CD4-positive, CD25-positive, alpha-beta regulatory T cell (primary cell): ENCODE measurements around the gene WNT7B. TPM values are rescaled to one million over a fixed set of nuclear protein-coding genes. Genes with fewer than 3 reads are reported as not detected.

Experiments used
- ATAC-seq, 2 donors: fragments of 150-1000 bp; cut with Tn5 transposase; one replicate each; pipeline ENCODE4 v1.10.0; 2021; ENCODE audit warnings: low read depth in 2 of 2, moderate number of reproducible peaks in 2 of 2, moderate library complexity in 1 of 2
- DNase-seq, 3 donors: peaks; one replicate each; pipeline versions ENCODE4 v3.0.0 to v3.0.0-alpha.2; 2012 to 2022; ENCODE audit warnings: mixed read lengths in 1 of 3
- H3K27ac ChIP-seq: one replicate; pipeline ENCODE4 v1.7.0; 2013; ENCODE audit warnings: mild to moderate bottlenecking, low read length; ENCODE audit not compliant: insufficient read depth, poor library complexity, severe bottlenecking
- H3K27me3 ChIP-seq: one replicate; pipeline ENCODE4 v1.7.0; 2013; ENCODE audit warnings: low read length; ENCODE audit not compliant: control insufficient read depth, insufficient read depth
- H3K36me3 ChIP-seq: one replicate; pipeline ENCODE4 v1.7.0; 2013; ENCODE audit warnings: mild to moderate bottlenecking, low read length, moderate library complexity; ENCODE audit not compliant: control insufficient read depth, insufficient read depth
- H3K4me1 ChIP-seq: 2 replicates; pipeline ENCODE4 v1.7.0; 2013; ENCODE audit warnings: mild to moderate bottlenecking, low read length; ENCODE audit not compliant: insufficient read depth, control insufficient read depth, poor library complexity, severe bottlenecking
- H3K4me3 ChIP-seq: one replicate; pipeline ENCODE4 v1.7.0; 2013; ENCODE audit warnings: low read depth, mild to moderate bottlenecking, low read length, moderate library complexity
- H3K9me3 ChIP-seq, 2 experiments: 1 replicate in 1 of 2; 2 replicates in 1 of 2; pipeline ENCODE4 v1.7.0; 2013; ENCODE audit warnings: low read length in 2 of 2, mild to moderate bottlenecking in 1 of 2, moderate library complexity in 1 of 2; ENCODE audit not compliant: control insufficient read depth in 2 of 2
- H3K27ac Mint-ChIP-seq, 3 donors: one replicate each; pipeline ENCODE4 v1.8.0; 2020 to 2022; ENCODE audit warnings: mild to moderate bottlenecking in 3 of 3, mixed read lengths in 3 of 3, moderate library complexity in 2 of 3
- H3K27me3 Mint-ChIP-seq: one replicate; pipeline ENCODE4 v1.8.0; 2022; ENCODE audit warnings: mild to moderate bottlenecking, mixed read lengths
- H3K36me3 Mint-ChIP-seq: one replicate; pipeline ENCODE4 v1.8.0; 2020; ENCODE audit warnings: mixed read lengths
- H3K4me1 Mint-ChIP-seq, 4 donors: one replicate each; pipeline ENCODE4 v1.8.0; 2020 to 2022; ENCODE audit warnings: mixed read lengths in 4 of 4, mild to moderate bottlenecking in 1 of 4
- H3K4me3 Mint-ChIP-seq, 4 donors: one replicate each; pipeline ENCODE4 v1.8.0; 2020 to 2022; ENCODE audit warnings: mild to moderate bottlenecking in 4 of 4, mixed read lengths in 4 of 4, moderate library complexity in 3 of 4
- H3K9me3 Mint-ChIP-seq, 7 donors: one replicate each; pipeline ENCODE4 v1.8.0; 2020 to 2022; ENCODE audit warnings: mixed read lengths in 7 of 7, mild to moderate bottlenecking in 3 of 7, moderate library complexity in 2 of 7
- polyA plus RNA-seq, 4 donors: library from polyadenylated mRNA; unstranded; fragments of 300-500 nt; fragmentation: Illumina TruSeq; gene quantifications; one replicate each; pipeline ENCODE4 v1.2.3, GENCODE V29; 2021
- total RNA-seq: library from RNA; stranded (reverse); gene quantifications from one replicate; pipeline ENCODE4 v1.2.3, GENCODE V29; 2022

WNT7B gene
- total and polyA plus RNA-seq, 5 donors from 2014 or later, result not detected

GRCh38 chr22:46000081-46001027 is 23.4 kb upstream of the WNT7B start:
- H3K36me3 ChIP-seq, result no peaks in the 10 kb centered on the region
- no peaks in the 10 kb centered on the region for H3K9me3 Mint-ChIP-seq
- peaks cover 4% of the 10 kb centered on the region for H3K27me3 Mint-ChIP-seq
- H3K4me3 Mint-ChIP-seq, result no peak overlapping the region
- H3K4me1 ChIP-seq, result no peaks in the 10 kb centered on the region
- no peak overlapping the region for H3K27ac Mint-ChIP-seq
- H3K9me3 ChIP-seq, result no peaks in the 10 kb centered on the region
- ATAC-seq (no peak), DNase-seq (no peak)
- no peaks in the 10 kb centered on the region for H3K27me3 ChIP-seq
- H3K4me3 ChIP-seq, result no peak overlapping the region
- H3K36me3 Mint-ChIP-seq, result no peaks in the 10 kb centered on the region
- no peak overlapping the region for H3K27ac ChIP-seq
- H3K4me1 Mint-ChIP-seq, result peaks cover 0 to 2% (median 0%) of the 10 kb centered on the region in 4 donors

- H3K27ac ChIP-seq, result no peak overlapping the region
- Mint-ChIP-seq H3K4me1 (peaks cover 0 to 4% (median under 1%) of the 10 kb centered on the region in 4 donors), H3K9me3 (no peaks in the 10 kb centered on the region), H3K27me3 (peaks cover 4% of the 10 kb centered on the region), H3K27ac (no peak overlapping the region), H3K36me3 (no peaks in the 10 kb centered on the region), H3K4me3 (peak overlapping the region in 1 of 4 donors; percentile 67)
- DNase-seq (no peak), ATAC-seq (no peak)
- no peak overlapping the region for H3K4me3 ChIP-seq
- H3K27me3 ChIP-seq, result no peaks in the 10 kb centered on the region
- H3K4me1 ChIP-seq, result no peaks in the 10 kb centered on the region
- no peaks in the 10 kb centered on the region for H3K36me3 ChIP-seq
- no peaks in the 10 kb centered on the region for H3K9me3 ChIP-seq
Observed at GRCh38 chr22:45999379-45999971, 22.5 kb upstream of the WNT7B start.

- DNase-seq, result no peak
- Histone ChIP-seq H3K9me3 (no peaks in the 10 kb centered on the region), H3K27ac (no peak overlapping the region), H3K27me3 (no peaks in the 10 kb centered on the region), H3K36me3 (no peaks in the 10 kb centered on the region), H3K4me3 (no peak overlapping the region), H3K4me1 (no peaks in the 10 kb centered on the region)
- no peaks in the 10 kb centered on the region for H3K36me3 Mint-ChIP-seq
- no peak overlapping the region for H3K4me3 Mint-ChIP-seq
- no peaks in the 10 kb centered on the region for H3K9me3 Mint-ChIP-seq
- H3K27me3 Mint-ChIP-seq, result peaks cover 4% of the 10 kb centered on the region
- ATAC-seq, result no peak
- peak overlapping the region in 1 of 3 donors; percentile 75 for H3K27ac Mint-ChIP-seq
- peaks cover 0 to 3% (median under 1%) of the 10 kb centered on the region in 4 donors for H3K4me1 Mint-ChIP-seq
Observed at GRCh38 chr22:45998638-45999378, 21.8 kb upstream of the WNT7B start.

GRCh38 chr22:45997777-45998637 is 21.0 kb upstream of the WNT7B start:
- Mint-ChIP-seq H3K9me3 (no peaks in the 10 kb centered on the region), H3K27ac (peak overlapping the region in 1 of 3 donors; percentile 55)
- no peak for ATAC-seq

GRCh38 chr22:45997077-45997776 is 20.3 kb upstream of the WNT7B start:
- ATAC-seq (peak; percentile 29 to 40), DNase-seq (peak in 1 of 3 donors; percentile 21)
- H3K36me3 ChIP-seq, result no peaks in the 10 kb centered on the region
- no peak overlapping the region for H3K4me3 Mint-ChIP-seq
- peaks cover 0 to 3% (median under 1%) of the 10 kb centered on the region in 4 donors for H3K4me1 Mint-ChIP-seq
- no peak overlapping the region for H3K4me3 ChIP-seq
- no peaks in the 10 kb centered on the region for H3K4me1 ChIP-seq
- no peaks in the 10 kb centered on the region for H3K9me3 Mint-ChIP-seq
- no peak overlapping the region for H3K27ac Mint-ChIP-seq
- peaks cover 4% of the 10 kb centered on the region for H3K27me3 Mint-ChIP-seq
- H3K27ac ChIP-seq, result no peak overlapping the region
- no peaks in the 10 kb centered on the region for H3K36me3 Mint-ChIP-seq
- no peaks in the 10 kb centered on the region for H3K9me3 ChIP-seq
- no peaks in the 10 kb centered on the region for H3K27me3 ChIP-seq

More at GRCh38 chr22:45997777-45998637, 21.0 kb upstream of the WNT7B start:
- Histone ChIP-seq H3K27me3 (no peaks in the 10 kb centered on the region), H3K27ac (no peak overlapping the region), H3K36me3 (no peaks in the 10 kb centered on the region), H3K4me3 (no peak overlapping the region), H3K4me1 (no peaks in the 10 kb centered on the region), H3K9me3 (no peaks in the 10 kb centered on the region)
- peaks cover 0 to 3% (median under 1%) of the 10 kb centered on the region in 4 donors for H3K4me1 Mint-ChIP-seq
- peaks cover 4% of the 10 kb centered on the region for H3K27me3 Mint-ChIP-seq
- no peaks in the 10 kb centered on the region for H3K36me3 Mint-ChIP-seq
- DNase-seq, result no peak
- no peak overlapping the region for H3K4me3 Mint-ChIP-seq

GRCh38 chr22:45996241-45997076 is 19.5 kb upstream of the WNT7B start:
- ATAC-seq (peak; percentile 28 to 48), DNase-seq (no peak)
- Mint-ChIP-seq H3K36me3 (no peaks in the 10 kb centered on the region), H3K4me3 (no peak overlapping the region), H3K9me3 (no peaks in the 10 kb centered on the region), H3K27ac (no peak overlapping the region), H3K27me3 (peaks cover 4% of the 10 kb centered on the region), H3K4me1 (peaks cover 0 to 3% (median under 1%) of the 10 kb centered on the region in 4 donors)
- Histone ChIP-seq H3K36me3 (no peaks in the 10 kb centered on the region), H3K27me3 (no peaks in the 10 kb centered on the region), H3K27ac (no peak overlapping the region), H3K9me3 (no peaks in the 10 kb centered on the region), H3K4me1 (no peaks in the 10 kb centered on the region), H3K4me3 (no peak overlapping the region)
